Keratinocyte (primary cell): Measurements from ENCODE around the gene TENT4B.
A peak's percentile ranks its signal among the peaks of the same experiment; 100 is the strongest.

Experiments
- EZH2 ChIP-seq: IDR thresholded peaks from one replicate; pipeline ENCODE4 v1.6.1; 2012; ENCODE audit warnings: inconsistent platforms, mild to moderate bottlenecking, low read length, moderate library complexity
- TF ChIP-seq, protein P1 (sequence below), 3 experiments: IDR thresholded peaks in 1 of 3; conservative IDR thresholded peaks in 1 of 3; optimal IDR thresholded peaks in 1 of 3; 2 replicates in 2 of 3; 3 replicates in 1 of 3; pipeline versions ENCODE3 to v1.5.1; 2011; ENCODE audit warnings: low read length in 3 of 3, mild to moderate bottlenecking in 3 of 3, moderate library complexity in 2 of 3, control low read depth in 1 of 3, inconsistent platforms in 1 of 3; ENCODE audit not compliant: insufficient read depth in 2 of 3; ENCODE audit errors: extremely low read depth in 1 of 3

DNA sequence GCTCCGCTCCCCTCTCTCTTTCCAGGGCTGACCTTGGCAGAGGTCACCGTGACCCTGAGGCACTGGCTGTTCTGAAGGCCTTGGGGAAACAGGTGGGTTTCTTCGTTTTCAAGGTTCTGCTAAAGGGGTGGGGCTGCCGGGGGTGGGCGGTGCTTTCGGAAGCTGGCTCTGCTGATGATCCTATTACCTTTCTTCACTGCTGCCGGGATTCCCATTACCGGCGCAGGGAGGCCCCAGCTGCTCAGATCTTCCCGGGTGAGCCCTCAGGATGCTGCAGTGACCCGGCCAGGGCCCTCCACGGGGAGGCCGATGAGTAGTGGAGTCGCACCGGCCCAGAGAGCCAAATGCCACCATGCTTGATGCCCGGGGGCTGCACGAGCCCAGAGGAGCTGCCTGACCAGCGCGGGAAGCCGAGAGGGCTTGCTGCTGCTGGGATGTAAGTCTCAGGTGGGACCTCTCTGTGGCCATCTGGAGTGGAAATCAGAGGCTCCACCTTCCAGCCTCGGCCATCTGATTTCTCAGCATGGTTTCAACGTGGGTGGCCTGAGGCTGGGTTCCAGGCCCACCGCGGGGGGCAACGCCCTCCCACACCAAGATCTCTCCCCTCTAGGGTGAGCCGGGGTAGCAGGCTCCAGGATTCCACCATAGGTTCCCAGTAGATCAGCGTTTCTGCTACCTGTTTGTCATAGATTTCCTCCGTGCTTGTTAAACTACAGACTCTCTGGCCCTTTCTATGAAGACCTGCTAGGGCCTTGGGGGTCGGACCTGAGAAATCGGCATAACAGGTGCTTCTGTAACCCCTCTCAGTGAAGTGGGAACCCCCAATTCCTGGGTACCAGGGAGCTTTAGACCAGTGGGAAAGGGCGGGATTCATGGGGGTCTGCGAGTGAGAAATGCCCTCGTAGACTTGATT lies 91.7 kb downstream of the TENT4B start:
- no peak for TF ChIP-seq EZH2
- TF ChIP-seq, protein P1, sequence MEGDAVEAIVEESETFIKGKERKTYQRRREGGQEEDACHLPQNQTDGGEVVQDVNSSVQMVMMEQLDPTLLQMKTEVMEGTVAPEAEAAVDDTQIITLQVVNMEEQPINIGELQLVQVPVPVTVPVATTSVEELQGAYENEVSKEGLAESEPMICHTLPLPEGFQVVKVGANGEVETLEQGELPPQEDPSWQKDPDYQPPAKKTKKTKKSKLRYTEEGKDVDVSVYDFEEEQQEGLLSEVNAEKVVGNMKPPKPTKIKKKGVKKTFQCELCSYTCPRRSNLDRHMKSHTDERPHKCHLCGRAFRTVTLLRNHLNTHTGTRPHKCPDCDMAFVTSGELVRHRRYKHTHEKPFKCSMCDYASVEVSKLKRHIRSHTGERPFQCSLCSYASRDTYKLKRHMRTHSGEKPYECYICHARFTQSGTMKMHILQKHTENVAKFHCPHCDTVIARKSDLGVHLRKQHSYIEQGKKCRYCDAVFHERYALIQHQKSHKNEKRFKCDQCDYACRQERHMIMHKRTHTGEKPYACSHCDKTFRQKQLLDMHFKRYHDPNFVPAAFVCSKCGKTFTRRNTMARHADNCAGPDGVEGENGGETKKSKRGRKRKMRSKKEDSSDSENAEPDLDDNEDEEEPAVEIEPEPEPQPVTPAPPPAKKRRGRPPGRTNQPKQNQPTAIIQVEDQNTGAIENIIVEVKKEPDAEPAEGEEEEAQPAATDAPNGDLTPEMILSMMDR (optimal IDR thresholded peaks at IDR 0.05 in 1 of 3, IDR thresholded peaks at IDR 0.05 in 1 of 3, conservative IDR thresholded peaks at IDR 0.05 in 1 of 3; ENCODE audit: extremely low read depth in 1 of 3, insufficient read depth in 2 of 3, low read length in 3 of 3), result peak in 1 of 3 experiments; percentile 7
